HEK293 (cell line): ENCODE data around the gene ZNF783.

Source experiments
- BCL6B ChIP-seq: fragments of 450-650 bp; formaldehyde crosslinking; IDR thresholded peaks from 2 replicates; pipeline ENCODE4 v1.5.1; 2017; ENCODE audit warnings: missing biosample characterization, missing genetic modification characterization
- GLI2 ChIP-seq: fragments of 450-650 bp; formaldehyde crosslinking; IDR thresholded peaks from 2 replicates; pipeline ENCODE4; 2017; ENCODE audit warnings: missing biosample characterization, missing genetic modification characterization, low read depth, borderline replicate concordance
- GLI4 ChIP-seq: fragments of 450-650 bp; formaldehyde crosslinking; IDR thresholded peaks from 2 replicates; pipeline ENCODE4 v1.5.1; 2016; ENCODE audit warnings: missing biosample characterization, missing genetic modification characterization
- GLIS2 ChIP-seq: fragments of 450-650 bp; formaldehyde crosslinking; IDR thresholded peaks from 2 replicates; pipeline ENCODE4 v1.5.1; 2016; ENCODE audit warnings: missing biosample characterization, missing genetic modification characterization
- HIC1 ChIP-seq: fragments of 450-650 bp; formaldehyde crosslinking; IDR thresholded peaks from 2 replicates; pipeline ENCODE4 v1.5.1; 2016; ENCODE audit warnings: missing biosample characterization, missing genetic modification characterization
- HOXA7 ChIP-seq: sonication (generic); formaldehyde crosslinking; IDR thresholded peaks from 2 replicates; pipeline ENCODE4 v1.8.1; 2022; ENCODE audit warnings: missing genetic modification reagents, borderline replicate concordance
- KLF1 ChIP-seq: fragments of 450-650 bp; formaldehyde crosslinking; IDR thresholded peaks from 2 replicates; pipeline ENCODE4 v1.5.1; 2016; ENCODE audit warnings: missing biosample characterization, missing genetic modification characterization
- KLF10 ChIP-seq: fragments of 450-650 bp; IDR thresholded peaks from 2 replicates; pipeline ENCODE4 v1.5.1; 2018; ENCODE audit warnings: missing biosample characterization, mild to moderate bottlenecking, missing genetic modification characterization
- PRDM6 ChIP-seq: fragments of 450-650 bp; formaldehyde crosslinking; IDR thresholded peaks from 2 replicates; pipeline ENCODE4 v1.5.1; 2017; ENCODE audit warnings: missing biosample characterization, missing genetic modification characterization
- TCF7L2 ChIP-seq: IDR thresholded peaks from 2 replicates; pipeline ENCODE4 v1.6.1; 2011; ENCODE audit warnings: low read depth, mild to moderate bottlenecking, inconsistent platforms, low read length, moderate library complexity, borderline replicate concordance
- ZBTB6 ChIP-seq: fragments of 450-650 bp; formaldehyde crosslinking; IDR thresholded peaks from 2 replicates; pipeline ENCODE4 v1.5.1; 2017; ENCODE audit warnings: missing biosample characterization, missing genetic modification characterization
- ZFP37 ChIP-seq: fragments of 450-650 bp; formaldehyde crosslinking; IDR thresholded peaks from 2 replicates; pipeline ENCODE4 v1.5.1; 2016; ENCODE audit warnings: missing biosample characterization, missing genetic modification characterization
- ZIC2 ChIP-seq: fragments of 450-650 bp; formaldehyde crosslinking; IDR thresholded peaks from 2 replicates; pipeline ENCODE4 v1.5.1; 2016; ENCODE audit warnings: missing biosample characterization, missing genetic modification characterization
- ZNF138 ChIP-seq: fragments of 450-650 bp; formaldehyde crosslinking; IDR thresholded peaks from 2 replicates; pipeline ENCODE4 v1.5.1; 2016; ENCODE audit warnings: missing biosample characterization, missing genetic modification characterization, borderline replicate concordance
- ZNF16 ChIP-seq: fragments of 450-650 bp; formaldehyde crosslinking; IDR thresholded peaks from 2 replicates; pipeline ENCODE4 v1.5.1; 2016; ENCODE audit warnings: low read depth, missing biosample characterization, missing genetic modification characterization
- ZNF2 ChIP-seq: fragments of 450-650 bp; formaldehyde crosslinking; IDR thresholded peaks from 2 replicates; pipeline ENCODE4 v1.5.1; 2016; ENCODE audit warnings: missing biosample characterization, missing genetic modification characterization
- ZNF214 ChIP-seq: fragments of 450-650 bp; formaldehyde crosslinking; IDR thresholded peaks from 2 replicates; pipeline ENCODE4 v1.5.1; 2017; ENCODE audit warnings: missing biosample characterization, mild to moderate bottlenecking, missing genetic modification characterization, borderline replicate concordance
- ZNF221 ChIP-seq: fragments of 450-650 bp; formaldehyde crosslinking; IDR thresholded peaks from 2 replicates; pipeline ENCODE4 v1.5.1; 2017; ENCODE audit warnings: missing biosample characterization, missing genetic modification characterization, borderline replicate concordance
- ZNF23 ChIP-seq: fragments of 450-650 bp; formaldehyde crosslinking; IDR thresholded peaks from 2 replicates; pipeline ENCODE4 v1.5.1; 2016; ENCODE audit warnings: missing biosample characterization, missing genetic modification characterization, borderline replicate concordance
- ZNF239 ChIP-seq: fragments of 450-650 bp; formaldehyde crosslinking; IDR thresholded peaks from 2 replicates; pipeline ENCODE4 v1.5.1; 2016; ENCODE audit warnings: missing biosample characterization, missing genetic modification characterization
- ZNF248 ChIP-seq: fragments of 450-650 bp; formaldehyde crosslinking; IDR thresholded peaks from 2 replicates; pipeline ENCODE4 v1.5.1; 2017; ENCODE audit warnings: missing biosample characterization, missing genetic modification characterization
- ZNF302 ChIP-seq: fragments of 450-650 bp; formaldehyde crosslinking; IDR thresholded peaks from 2 replicates; pipeline ENCODE4 v1.5.1; 2016; ENCODE audit warnings: missing biosample characterization, missing genetic modification characterization, low read depth
- ZNF324 ChIP-seq: fragments of 450-650 bp; formaldehyde crosslinking; IDR thresholded peaks from 2 replicates; pipeline ENCODE4 v1.5.1; 2016; ENCODE audit warnings: missing biosample characterization, missing genetic modification characterization
- ZNF362 ChIP-seq: fragments of 450-650 bp; formaldehyde crosslinking; IDR thresholded peaks from 2 replicates; pipeline ENCODE4 v1.5.1; 2016; ENCODE audit warnings: missing biosample characterization, missing genetic modification characterization
- ZNF391 ChIP-seq: fragments of 450-650 bp; formaldehyde crosslinking; IDR thresholded peaks from 2 replicates; pipeline ENCODE4 v1.5.1; 2016; ENCODE audit warnings: low read depth, missing biosample characterization, missing genetic modification characterization, borderline replicate concordance
- ZNF501 ChIP-seq: fragments of 450-650 bp; formaldehyde crosslinking; IDR thresholded peaks from 2 replicates; pipeline ENCODE4 v1.5.1; 2016; ENCODE audit warnings: missing biosample characterization, missing genetic modification characterization
- ZNF513 ChIP-seq: fragments of 450-650 bp; IDR thresholded peaks from 2 replicates; pipeline ENCODE4 v1.5.1; 2018; ENCODE audit warnings: missing biosample characterization, missing genetic modification characterization
- ZNF514 ChIP-seq: fragments of 450-650 bp; formaldehyde crosslinking; IDR thresholded peaks from 2 replicates; pipeline ENCODE4 v1.5.1; 2016; ENCODE audit warnings: missing biosample characterization, missing genetic modification characterization
- ZNF529 ChIP-seq: fragments of 450-650 bp; formaldehyde crosslinking; IDR thresholded peaks from 2 replicates; pipeline ENCODE4 v1.5.1; 2017; ENCODE audit warnings: missing genetic modification characterization, missing biosample characterization; ENCODE audit not compliant: insufficient replicate concordance
- ZNF596 ChIP-seq: fragments of 450-650 bp; IDR thresholded peaks from 2 replicates; pipeline ENCODE4 v1.5.0; 2018; ENCODE audit warnings: missing biosample characterization, mild to moderate bottlenecking, missing genetic modification characterization, moderate library complexity
- ZNF777 ChIP-seq: fragments of 450-650 bp; formaldehyde crosslinking; IDR thresholded peaks from 2 replicates; pipeline ENCODE4 v1.5.1; 2017; ENCODE audit warnings: missing biosample characterization, missing genetic modification characterization, borderline replicate concordance
- ZNF785 ChIP-seq: fragments of 450-650 bp; formaldehyde crosslinking; IDR thresholded peaks from 2 replicates; pipeline ENCODE4 v1.5.1; 2016; ENCODE audit warnings: missing biosample characterization, missing genetic modification characterization

ZNF783 gene

GRCh38 chr7:149310113-149310836 lies 48.3 kb downstream of the ZNF783 start (continued):
- no peak for TF ChIP-seq GLI2 (tag by site-specific recombination)
- no peak for TF ChIP-seq ZNF514 (tag by site-specific recombination)
- TF ChIP-seq ZNF138 (tag by site-specific recombination), result no peak
- TF ChIP-seq ZNF362 (tag by site-specific recombination), result peak; percentile 98
- TF ChIP-seq ZNF513 (tag by site-specific recombination), result peak; percentile 33; the same call in 1 of the 2 replicates
- TF ChIP-seq GLIS2 (tag by site-specific recombination), result no peak
- TF ChIP-seq TCF7L2, result no peak
- no peak for TF ChIP-seq ZNF777 (tag by site-specific recombination)
- no peak for TF ChIP-seq ZNF16 (tag by site-specific recombination)
- no peak for TF ChIP-seq ZNF2
- no peak for TF ChIP-seq ZFP37
- no peak for TF ChIP-seq ZNF23
- TF ChIP-seq HOXA7 (CRISPR knock-in tag), result no peak
- TF ChIP-seq ZNF529 (tag by site-specific recombination), result no peak
- TF ChIP-seq ZNF501 (tag by site-specific recombination), result no peak
- no peak for TF ChIP-seq HIC1 (tag by site-specific recombination)
- TF ChIP-seq ZNF596 (tag by site-specific recombination), result no peak
- no peak for TF ChIP-seq KLF10 (tag by site-specific recombination)
- TF ChIP-seq ZNF785 (tag by site-specific recombination), result no peak
- no peak for TF ChIP-seq KLF1 (tag by site-specific recombination)
- peak; percentile 63; the same call in 1 of the 2 replicates for TF ChIP-seq ZBTB6
- TF ChIP-seq ZNF302, result no peak
- no peak for TF ChIP-seq ZNF391
- no peak for TF ChIP-seq ZNF214
- no peak for TF ChIP-seq ZNF324 (tag by site-specific recombination)
- TF ChIP-seq ZNF221 (tag by site-specific recombination), result no peak
- TF ChIP-seq ZNF248 (tag by site-specific recombination), result no peak
- no peak for TF ChIP-seq ZIC2 (tag by site-specific recombination)
- no peak for TF ChIP-seq ZNF239 (tag by site-specific recombination)
- TF ChIP-seq PRDM6 (tag by site-specific recombination), result no peak
- TF ChIP-seq GLI4 (tag by site-specific recombination), result no peak
- TF ChIP-seq BCL6B (tag by site-specific recombination), result peak; percentile 17; the same call in 1 of the 2 replicates
